GM19324 (cell line): Measurements from ENCODE around the gene GTF3C2.

ENCODE experiments used
- ATAC-seq: cut with Tn5 transposase; IDR thresholded peaks from one replicate; pipeline ENCODE4 v1.9.1; 2021; ENCODE audit warnings: mild to moderate bottlenecking, moderate library complexity; ENCODE audit not compliant: unreplicated experiment, low FRiP score

The GTF3C2 gene, protein sequence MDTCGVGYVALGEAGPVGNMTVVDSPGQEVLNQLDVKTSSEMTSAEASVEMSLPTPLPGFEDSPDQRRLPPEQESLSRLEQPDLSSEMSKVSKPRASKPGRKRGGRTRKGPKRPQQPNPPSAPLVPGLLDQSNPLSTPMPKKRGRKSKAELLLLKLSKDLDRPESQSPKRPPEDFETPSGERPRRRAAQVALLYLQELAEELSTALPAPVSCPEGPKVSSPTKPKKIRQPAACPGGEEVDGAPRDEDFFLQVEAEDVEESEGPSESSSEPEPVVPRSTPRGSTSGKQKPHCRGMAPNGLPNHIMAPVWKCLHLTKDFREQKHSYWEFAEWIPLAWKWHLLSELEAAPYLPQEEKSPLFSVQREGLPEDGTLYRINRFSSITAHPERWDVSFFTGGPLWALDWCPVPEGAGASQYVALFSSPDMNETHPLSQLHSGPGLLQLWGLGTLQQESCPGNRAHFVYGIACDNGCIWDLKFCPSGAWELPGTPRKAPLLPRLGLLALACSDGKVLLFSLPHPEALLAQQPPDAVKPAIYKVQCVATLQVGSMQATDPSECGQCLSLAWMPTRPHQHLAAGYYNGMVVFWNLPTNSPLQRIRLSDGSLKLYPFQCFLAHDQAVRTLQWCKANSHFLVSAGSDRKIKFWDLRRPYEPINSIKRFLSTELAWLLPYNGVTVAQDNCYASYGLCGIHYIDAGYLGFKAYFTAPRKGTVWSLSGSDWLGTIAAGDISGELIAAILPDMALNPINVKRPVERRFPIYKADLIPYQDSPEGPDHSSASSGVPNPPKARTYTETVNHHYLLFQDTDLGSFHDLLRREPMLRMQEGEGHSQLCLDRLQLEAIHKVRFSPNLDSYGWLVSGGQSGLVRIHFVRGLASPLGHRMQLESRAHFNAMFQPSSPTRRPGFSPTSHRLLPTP

GRCh38 chr2:27356382-27357181 is at the start of gene GTF3C2:
Gene GTF3C2 (minus strand): TSS chr2:27356764. CDS start chr2:27343554, 13,210 bp downstream.
- peak; percentile 89 for ATAC-seq

DNA sequence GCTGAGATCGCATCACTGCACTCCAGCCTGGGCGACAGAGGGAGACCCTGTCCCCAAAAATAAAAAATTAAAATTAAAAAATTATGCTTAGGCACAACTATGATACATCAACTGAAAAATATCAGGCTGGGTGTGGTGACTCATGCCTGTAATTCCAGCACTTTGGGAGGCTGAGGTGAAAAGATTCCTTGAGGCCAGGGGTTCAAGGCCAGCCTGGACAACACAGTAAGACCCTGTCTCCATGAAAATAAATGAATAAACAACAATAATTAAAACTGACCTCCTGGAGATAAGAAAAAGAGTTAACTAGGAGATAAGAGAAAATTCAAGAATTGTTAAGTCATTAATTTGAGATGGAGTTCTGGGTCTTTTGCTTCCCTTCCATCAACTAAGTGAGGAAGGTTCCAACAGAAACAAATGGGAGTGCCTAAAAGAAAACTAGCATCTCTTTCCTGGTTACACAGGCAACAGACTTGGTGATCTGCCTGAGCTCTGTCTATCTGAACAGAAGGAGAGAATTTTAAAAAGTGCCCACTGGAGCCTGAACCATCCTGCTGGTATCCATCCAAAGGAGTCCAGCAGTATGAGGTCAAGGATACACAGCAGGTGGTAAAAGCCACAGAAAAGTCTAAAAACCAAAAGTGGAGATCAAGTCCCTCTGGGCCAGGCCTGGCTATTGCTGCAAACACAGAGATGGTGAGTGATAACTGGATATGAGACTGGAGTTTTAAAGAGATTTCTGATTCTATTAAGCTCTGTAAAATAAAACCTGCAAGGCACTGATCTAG is 44.0 kb upstream of the GTF3C2 start:
- ATAC-seq: no peak

- no peak for ATAC-seq
Observed at GRCh38 chr2:27398962-27399361, 42.4 kb upstream of the GTF3C2 start.

DNA sequence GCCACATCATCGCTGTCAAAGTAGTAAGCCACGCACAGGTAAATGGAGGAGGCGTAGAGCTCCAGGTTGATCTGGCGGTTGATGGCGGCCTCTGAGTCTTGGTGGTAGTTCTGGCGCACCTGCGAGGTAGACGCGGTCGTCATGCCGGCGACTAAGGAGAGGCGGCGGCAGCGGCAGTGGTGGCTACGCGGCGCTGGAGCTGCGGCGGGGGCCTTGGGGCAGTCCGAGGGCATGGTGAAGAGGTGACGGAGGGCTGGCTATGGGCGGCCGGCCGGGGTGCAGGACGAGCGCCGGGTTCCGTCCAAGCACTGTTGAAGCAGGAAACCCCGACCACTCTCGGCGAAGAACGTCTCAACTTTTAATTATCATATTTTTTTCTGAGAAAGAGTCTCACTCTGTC is 36.7 kb upstream of the GTF3C2 start:
- no peak for ATAC-seq

DNA sequence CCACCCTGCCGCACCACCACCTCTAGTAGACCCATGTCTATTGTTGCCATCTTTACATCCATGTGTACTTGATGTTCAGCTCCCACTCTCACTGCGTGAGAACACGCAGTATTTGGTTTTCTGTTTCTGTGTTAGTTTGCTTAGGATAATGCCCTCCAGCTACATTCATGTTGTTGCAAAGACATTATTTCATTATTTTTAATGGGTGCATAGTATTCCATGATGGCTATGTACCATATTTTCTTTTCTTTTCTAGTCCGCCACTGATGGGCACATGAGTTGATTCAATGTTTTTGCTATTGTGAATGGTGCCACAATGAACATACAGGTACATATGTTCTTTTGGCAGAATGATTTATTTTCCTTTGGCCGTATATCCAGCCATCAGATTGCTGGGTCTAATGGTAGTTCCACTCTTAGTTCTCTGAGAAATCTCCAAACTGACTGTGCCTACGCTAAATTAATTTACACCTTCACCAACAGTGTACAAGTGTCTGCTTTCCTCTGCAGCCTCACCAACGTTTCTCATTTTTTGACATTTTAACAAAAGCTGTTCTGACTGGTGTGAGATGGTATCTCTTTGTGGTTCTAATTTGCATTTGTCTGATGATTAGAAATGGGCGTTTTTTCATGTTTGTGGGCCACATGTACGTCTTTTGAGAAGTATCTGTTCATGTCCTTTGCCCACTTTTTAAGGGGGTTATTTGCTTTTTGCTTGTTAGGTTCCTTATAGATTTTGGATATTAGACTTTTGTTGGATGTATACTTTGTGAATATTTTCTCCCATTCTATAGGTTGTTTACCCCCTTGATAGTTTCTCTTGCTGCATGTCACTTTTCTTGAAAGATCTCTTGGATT is 34.5 kb upstream of the GTF3C2 start:
- no peak for ATAC-seq

- ATAC-seq: no peak
Observed at GRCh38 chr2:27381577-27382181, 25.1 kb upstream of the GTF3C2 start.

DNA sequence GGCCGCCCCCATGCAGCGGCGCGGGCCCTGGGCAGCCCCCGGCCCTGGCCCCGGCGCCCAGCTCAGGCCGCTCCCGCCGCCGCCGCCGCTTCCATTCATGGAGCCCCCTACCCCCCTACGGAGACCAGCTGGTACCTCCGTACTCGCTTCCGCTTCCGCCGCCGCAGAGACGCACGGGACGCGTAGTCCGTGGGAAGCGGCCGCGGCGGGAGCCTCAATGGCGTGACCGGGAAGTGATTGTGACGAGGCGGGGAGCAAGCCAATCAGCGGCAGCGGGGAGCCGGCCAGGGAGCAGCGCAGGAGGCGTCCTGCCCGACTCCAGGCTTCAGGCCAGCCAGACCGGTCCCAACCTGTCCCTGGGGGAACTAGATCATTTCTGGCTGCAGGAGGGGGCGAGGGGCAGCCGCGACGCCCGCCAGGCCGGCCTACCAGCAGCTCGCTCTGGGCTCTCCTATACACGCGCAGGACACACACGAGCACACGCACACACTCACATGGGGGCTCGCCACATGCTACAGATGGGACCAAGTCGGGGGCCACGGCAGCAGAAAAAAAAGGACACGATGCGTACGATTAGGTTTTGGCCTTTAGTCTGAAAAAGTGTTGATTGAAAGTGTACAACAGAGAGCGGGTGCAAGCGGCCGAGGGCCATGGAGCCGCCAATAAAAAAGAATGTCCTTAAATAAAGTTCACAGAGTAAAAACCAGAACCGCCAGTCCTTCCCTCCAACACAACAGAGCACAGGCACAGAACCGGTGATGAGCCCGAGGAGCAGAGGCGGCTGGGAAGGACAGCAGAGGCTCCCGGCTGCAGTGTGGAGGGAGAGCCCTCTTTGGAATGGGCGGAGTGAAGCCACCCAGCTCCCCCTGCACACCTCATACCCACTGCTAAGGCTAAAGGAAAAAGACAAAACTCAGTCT is 24.3 kb upstream of the GTF3C2 start, which contains the start of gene ZNF513:
TSS of gene ZNF513 (minus strand) at position 109 of the 920 bp plus-strand sequence. CDS start 208 bp downstream, outside the sequence.
- peak; percentile 86 for ATAC-seq

DNA sequence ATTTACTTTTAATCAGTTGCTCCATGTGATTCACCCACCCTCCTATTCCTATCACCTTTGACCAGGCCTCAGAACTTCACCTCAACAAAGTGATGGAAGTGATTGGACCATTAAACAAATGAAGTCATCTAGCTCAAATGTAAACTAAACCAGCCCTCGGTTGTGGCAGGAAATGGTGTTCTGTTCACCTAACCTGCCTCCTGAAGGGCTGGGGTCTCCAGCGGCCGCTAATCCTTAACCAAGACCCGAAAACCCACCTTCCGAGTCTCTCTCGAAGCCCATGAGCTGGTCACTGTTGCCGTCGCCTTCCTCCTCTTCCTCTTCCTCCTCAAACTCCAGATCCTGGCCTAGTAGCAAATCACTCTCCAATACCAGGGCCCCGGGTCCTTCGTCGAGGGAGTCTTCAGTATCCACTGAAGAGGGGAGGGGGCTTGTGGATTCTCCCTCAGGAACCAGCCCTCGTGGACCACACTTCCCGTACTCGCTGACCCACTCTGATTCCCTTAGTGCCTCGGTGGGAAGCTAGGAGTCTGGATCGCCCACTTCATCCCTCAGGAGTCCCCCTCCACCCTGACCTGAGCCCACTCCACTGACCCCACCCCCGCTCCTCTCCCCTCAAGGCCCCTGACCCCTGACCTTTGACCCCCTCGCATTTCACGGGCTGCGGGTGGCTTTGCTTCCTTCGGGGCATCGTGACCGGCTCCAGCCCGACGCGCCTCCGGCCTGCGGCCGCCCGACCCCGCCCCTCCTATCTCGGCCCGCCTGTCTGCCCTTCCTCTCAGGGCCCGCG is 23.5 kb upstream of the GTF3C2 start:
- no peak for ATAC-seq

DNA sequence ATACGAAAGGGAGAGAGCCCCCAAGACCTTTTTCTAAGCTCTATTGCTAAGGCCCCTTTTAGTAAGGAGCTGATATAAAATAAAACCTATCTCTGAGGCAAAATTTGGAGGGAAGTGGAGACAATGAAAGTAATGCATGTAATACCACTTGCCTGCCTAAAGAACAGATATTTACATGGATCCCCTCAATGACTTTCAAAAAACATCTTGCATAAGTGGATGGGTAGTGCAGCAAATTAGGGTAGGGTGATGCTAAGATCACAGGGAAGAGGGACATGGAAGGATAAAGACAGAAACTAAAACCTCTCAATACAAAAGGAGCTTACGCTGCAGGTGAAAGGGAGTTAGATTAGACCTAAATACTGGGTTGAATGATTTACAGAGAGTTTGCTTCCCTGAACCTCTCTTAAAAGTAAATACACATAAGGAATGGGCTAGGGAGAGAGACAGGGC is 22.8 kb upstream of the GTF3C2 start:
- ATAC-seq: no peak

DNA sequence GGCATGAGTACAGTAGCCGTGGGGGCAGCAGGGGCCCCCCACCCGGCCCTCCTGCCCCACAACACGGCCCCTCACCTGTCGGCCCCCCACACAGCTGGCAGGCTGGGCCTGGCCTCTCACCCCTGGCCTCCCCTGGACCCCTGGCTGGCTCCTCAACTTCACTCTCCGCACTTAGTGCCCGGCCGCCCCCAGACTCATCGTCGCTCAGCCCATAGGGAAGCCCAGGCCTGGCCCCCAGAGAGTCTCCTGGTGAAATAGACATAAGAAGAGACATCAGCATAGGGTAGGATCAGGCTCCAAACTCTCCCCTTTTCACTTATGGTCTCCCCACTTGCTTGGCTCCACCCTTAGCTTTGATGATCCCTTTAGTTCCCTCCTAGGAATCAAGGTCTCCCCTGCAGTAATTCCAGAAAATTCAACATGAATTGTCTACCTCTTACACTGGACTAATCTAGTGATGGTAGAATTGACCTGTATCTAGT is 22.3 kb upstream of the GTF3C2 start:
- no peak for ATAC-seq

DNA sequence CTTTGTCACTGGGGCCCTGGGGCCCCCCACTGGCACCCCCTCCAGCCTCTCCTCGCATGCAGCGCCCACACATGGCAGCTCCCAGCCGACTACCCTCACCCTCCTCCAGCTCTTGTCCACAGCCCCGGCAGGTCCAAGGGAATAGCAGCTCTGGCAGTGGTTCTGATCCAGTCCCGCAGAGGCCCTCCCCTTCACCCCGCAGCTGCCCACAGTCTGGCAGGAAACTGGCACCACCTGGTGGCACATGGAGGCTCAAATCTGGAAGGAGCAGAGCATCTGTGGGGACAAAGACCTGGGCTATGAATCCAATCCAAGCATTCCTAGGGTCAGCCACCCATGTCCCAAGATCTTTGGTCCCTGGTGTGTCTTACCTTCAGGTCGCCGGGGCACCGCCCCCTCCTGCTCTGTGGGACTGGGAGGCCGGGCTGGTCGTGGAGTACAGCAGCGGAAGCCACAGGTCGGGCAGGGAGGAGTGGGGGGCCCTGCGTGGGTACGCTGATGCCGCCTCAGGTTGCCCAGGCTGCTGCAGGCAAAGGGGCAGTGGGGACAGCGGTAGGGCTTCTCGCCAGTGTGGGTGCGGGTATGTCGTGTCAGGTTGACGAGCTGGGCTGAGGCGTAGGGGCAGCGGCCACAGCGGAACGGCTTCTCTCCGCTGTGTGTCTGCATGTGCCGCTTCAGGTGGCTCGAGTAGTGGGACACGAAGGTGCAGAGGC is 21.7 kb upstream of the GTF3C2 start:
- no peak for ATAC-seq

DNA sequence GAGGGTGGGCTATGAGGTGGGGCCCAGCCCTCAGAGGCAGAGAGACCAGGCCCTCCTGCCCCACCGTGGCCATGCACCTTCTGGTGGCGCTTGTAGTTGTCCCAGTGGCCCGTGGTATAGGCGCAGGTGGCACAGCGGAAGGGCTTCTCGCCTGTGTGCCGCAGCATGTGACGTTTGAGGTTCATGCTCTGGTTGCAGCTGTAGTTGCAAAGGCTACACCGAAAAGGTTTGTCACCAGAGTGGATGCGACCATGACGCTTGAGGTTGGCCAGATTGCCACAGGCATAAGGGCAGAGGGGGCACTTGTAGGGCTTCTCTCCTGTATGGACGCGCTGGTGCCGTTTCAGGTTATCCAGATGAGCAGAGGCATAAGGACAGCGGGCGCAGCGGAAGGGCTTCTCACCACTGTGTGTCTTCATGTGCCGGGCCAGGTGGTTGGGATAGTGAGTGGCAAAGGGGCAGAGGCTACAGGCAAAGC is 21.1 kb upstream of the GTF3C2 start:
- ATAC-seq: no peak

GRCh38 chr2:27376866-27377617 is 20.5 kb upstream of the GTF3C2 start:
- ATAC-seq: no peak

DNA sequence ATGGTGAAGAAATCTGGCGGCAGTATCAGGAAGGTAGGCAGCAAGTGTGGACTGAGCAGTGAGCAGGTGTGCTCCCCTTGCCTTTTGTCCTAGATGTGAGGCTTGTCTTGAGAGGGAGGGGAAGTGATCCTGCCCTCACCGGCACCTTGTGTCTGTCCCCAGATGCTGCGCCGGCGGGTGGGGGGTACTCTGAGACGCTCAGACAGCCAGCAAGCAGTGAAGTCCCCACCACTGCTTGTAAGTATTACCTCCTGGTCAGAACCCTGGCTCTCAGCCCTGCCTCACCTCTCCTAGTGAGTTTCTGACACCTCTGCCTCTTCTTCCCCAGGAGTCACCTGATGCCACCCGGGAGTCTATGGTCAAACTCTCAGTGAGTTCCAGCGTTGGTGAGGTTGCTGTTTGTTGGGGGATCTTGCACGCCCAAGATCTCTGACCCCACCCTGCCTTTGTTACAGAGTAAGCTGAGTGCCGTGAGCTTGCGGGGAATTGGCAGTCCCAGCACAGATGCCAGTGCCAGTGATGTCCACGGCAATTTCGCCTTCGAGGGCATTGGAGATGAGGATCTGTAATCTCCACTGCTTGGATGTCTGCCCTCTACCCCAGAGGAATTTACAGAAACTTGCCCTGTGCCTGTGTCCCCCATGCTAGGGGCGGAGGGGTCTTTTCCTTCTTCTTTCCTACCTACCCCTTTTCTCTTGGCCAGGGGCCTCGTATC is 19.7 kb upstream of the GTF3C2 start:
- no peak for ATAC-seq
